Measurements from ENCODE around the gene SNX24.

Gene SNX24

GRCh38 chr5:123035918-123036390 is 190.5 kb downstream of the SNX24 start:
- DNase-seq (ENCODE audit: extremely low read depth, low read depth) = no peak
- no peak for TF ChIP-seq CTCF (IDR thresholded peaks at IDR 0.05; ENCODE audit: low read depth, low read length, missing control alignments)
- peak overlapping the region; percentile 70 for H3K4me3 ChIP-seq (replicated peaks; ENCODE audit: low read depth, low read length)

- TF ChIP-seq CTCF (IDR thresholded peaks at IDR 0.05; ENCODE audit: low read depth, low read length, missing control alignments) = no peak
- no peak for DNase-seq (ENCODE audit: extremely low read depth, low read depth)
- peak within 1 kb of the TSS; percentile 70 for H3K4me3 ChIP-seq (replicated peaks; ENCODE audit: low read depth, low read length)
Measured at GRCh38 chr5:123036391-123037103, 191.1 kb downstream of the SNX24 start, which contains the start of gene PPIC. Gene PPIC, minus strand, starts transcription at chr5:123036725. Its CDS starts 100 bp downstream, at chr5:123036625.

DNA sequence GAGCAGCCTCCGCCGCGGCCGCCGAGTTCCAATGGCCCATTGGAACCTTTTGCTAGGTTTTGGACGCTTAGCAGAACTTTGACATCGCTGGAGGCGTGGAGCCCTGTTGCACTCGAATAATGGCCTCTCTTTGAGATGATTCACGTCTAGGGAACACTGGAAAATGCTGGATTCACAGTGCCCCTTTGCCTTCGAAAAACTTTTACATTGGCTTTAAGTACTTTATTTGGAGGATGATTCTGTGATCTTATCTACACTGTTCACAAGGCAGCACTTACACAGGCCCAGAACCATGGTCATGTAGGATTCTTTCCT is 191.6 kb downstream of the SNX24 start:
- no peak for DNase-seq (ENCODE audit: extremely low read depth, low read depth)
- H3K4me3 ChIP-seq (replicated peaks; ENCODE audit: low read depth, low read length) = peak overlapping the region; percentile 70
- no peak for TF ChIP-seq CTCF (IDR thresholded peaks at IDR 0.05; ENCODE audit: low read depth, low read length, missing control alignments)

- TF ChIP-seq CTCF (IDR thresholded peaks at IDR 0.05; ENCODE audit: low read depth, low read length, missing control alignments) = no peak
- no peak overlapping the region for H3K4me3 ChIP-seq (replicated peaks; ENCODE audit: low read depth, low read length)
- no peak for DNase-seq (ENCODE audit: extremely low read depth, low read depth)
Measured at GRCh38 chr5:123039673-123040072, 194.3 kb downstream of the SNX24 start.

DNA sequence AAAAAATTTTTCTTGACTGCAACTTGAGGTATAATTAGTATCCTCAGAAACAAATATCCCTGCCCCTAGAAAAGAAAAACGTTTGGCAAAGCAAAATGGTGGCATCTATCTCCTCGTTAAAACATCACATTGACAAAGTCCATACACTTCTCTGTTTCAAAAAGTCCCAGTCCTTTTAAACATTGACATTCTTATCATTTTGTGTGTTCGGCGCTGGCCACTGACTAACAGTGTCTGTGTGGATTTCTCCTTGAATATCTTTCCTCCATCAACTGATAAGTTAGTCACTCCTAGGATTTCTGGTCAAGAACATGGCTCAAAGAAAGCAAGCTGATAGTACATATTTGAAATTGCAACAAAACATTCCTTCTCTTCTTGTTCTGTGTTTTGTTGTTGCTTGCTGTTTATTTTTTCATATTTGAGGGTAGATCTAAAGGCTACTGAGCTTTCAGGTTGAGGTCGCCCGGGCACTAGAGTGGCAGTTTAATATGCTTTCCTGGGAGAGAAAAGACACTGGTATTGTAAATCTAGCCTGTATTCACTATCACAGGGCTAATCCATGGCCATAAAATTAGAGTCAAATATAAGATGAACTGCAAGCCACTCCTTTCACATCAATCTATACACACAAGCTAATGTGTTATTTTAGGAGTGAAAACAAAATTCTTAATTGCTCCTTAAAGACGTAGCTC is 199.7 kb downstream of the SNX24 start:
- no peak for DNase-seq (ENCODE audit: extremely low read depth, low read depth)
- no peak for TF ChIP-seq CTCF (IDR thresholded peaks at IDR 0.05; ENCODE audit: low read depth, low read length, missing control alignments)
- H3K4me3 ChIP-seq (replicated peaks; ENCODE audit: low read depth, low read length) = no peak overlapping the region

GRCh38 chr5:123046222-123046621 is 200.8 kb downstream of the SNX24 start:
- H3K4me3 ChIP-seq (replicated peaks; ENCODE audit: low read depth, low read length) = no peak overlapping the region

More at GRCh38 chr5:123046222-123046621, 200.8 kb downstream of the SNX24 start:
- TF ChIP-seq CTCF (IDR thresholded peaks at IDR 0.05; ENCODE audit: low read depth, low read length, missing control alignments) = no peak
- no peak for DNase-seq (ENCODE audit: extremely low read depth, low read depth)

All from HFF-Myc (cell line).